Measurements from ENCODE around the gene TMEM81. TPM values are rescaled to one million over a fixed set of nuclear protein-coding genes. Genes with fewer than 3 reads are reported as not detected.

Gene TMEM81, protein sequence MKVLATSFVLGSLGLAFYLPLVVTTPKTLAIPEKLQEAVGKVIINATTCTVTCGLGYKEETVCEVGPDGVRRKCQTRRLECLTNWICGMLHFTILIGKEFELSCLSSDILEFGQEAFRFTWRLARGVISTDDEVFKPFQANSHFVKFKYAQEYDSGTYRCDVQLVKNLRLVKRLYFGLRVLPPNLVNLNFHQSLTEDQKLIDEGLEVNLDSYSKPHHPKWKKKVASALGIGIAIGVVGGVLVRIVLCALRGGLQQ
- 1 to 10 TPM; 3.6 to 4.1 TPM for total RNA-seq
- 1 to 10 TPM; 3.3 to 4.4 (median 4.0) TPM for polyA plus RNA-seq (ENCODE audit: insufficient read length in 6 of 6)
- long read RNA-seq, donor 1, result 0 reads
- long read RNA-seq, donor 2, result 0 reads
- long read RNA-seq, donor 3, partial matches to known transcripts, result 0 of 2 reads
- long read RNA-seq, donor 3, other reads (novel, unspliced or antisense), result 0 of 2 reads
- long read RNA-seq, donor 4, result 0 reads
- long read RNA-seq, donor 5, partial matches to known transcripts, result 0 of 3 reads
- long read RNA-seq, donor 5, other reads (novel, unspliced or antisense), result 0 of 3 reads
- long read RNA-seq, donor 6, partial matches to known transcripts, result 0 of 2 reads
- long read RNA-seq, donor 6, other reads (novel, unspliced or antisense), result 0 of 2 reads
- long read RNA-seq, donor 7, transcript TMEM81-201 (1 exons, 1,332 nt), result major isoform, 5 of 5 reads
- long read RNA-seq, donor 7, partial matches to known transcripts, result 0 of 5 reads
- long read RNA-seq, donor 7, other reads (novel, unspliced or antisense), result 0 of 5 reads
- long read RNA-seq, donor 8, partial matches to known transcripts, result 0 of 2 reads
- long read RNA-seq, donor 8, other reads (novel, unspliced or antisense), result 0 of 2 reads
- long read RNA-seq, donor 9, result 0 reads
- long read RNA-seq, donor 10, result 0 reads
- long read RNA-seq, donor 11, transcript TMEM81-201 (1 exons, 1,332 nt), result major isoform, 6 of 6 reads
- long read RNA-seq, donor 11, partial matches to known transcripts, result 0 of 6 reads
- long read RNA-seq, donor 11, other reads (novel, unspliced or antisense), result 0 of 6 reads
- long read RNA-seq, donor 12, partial matches to known transcripts, result 0 of 1 reads
- long read RNA-seq, donor 12, other reads (novel, unspliced or antisense), result 0 of 1 reads

DNA sequence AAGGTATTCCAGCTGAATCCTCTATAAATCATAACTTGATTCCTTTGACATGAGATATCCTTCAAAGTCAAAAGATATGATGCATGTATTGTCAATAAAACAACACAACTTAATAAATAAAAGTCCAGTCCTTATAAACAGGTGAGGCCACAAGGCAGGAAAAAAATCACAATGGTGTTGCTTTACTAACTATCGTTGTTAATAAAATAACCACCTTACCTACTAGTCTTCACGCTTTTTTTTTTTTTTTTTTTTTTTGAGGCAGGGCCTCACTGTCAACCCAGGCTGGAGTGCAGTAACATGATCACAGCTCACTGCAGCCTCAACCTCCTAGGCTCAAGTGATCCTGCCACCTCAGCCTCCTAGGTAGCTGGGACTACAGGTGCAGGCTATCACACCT, at the start of gene TMEM81:
TMEM81 (minus strand) TSS at position 101 of the 400 bp plus-strand sequence. CDS start 140 bp downstream, outside the sequence.
- Histone ChIP-seq H3K27ac (no peak within 1 kb of the TSS), H3K9me3 (no peaks in the 10 kb centered on the region), H3K27me3 (no peaks in the 10 kb centered on the region), H3K36me3 (peaks cover 0 to 67% of the 10 kb centered on the region in 2 donors), H3K4me3 (no peak within 1 kb of the TSS), H3K4me1 (no peaks in the 10 kb centered on the region)
- no peak for DNase-seq
- TF ChIP-seq, protein P1, sequence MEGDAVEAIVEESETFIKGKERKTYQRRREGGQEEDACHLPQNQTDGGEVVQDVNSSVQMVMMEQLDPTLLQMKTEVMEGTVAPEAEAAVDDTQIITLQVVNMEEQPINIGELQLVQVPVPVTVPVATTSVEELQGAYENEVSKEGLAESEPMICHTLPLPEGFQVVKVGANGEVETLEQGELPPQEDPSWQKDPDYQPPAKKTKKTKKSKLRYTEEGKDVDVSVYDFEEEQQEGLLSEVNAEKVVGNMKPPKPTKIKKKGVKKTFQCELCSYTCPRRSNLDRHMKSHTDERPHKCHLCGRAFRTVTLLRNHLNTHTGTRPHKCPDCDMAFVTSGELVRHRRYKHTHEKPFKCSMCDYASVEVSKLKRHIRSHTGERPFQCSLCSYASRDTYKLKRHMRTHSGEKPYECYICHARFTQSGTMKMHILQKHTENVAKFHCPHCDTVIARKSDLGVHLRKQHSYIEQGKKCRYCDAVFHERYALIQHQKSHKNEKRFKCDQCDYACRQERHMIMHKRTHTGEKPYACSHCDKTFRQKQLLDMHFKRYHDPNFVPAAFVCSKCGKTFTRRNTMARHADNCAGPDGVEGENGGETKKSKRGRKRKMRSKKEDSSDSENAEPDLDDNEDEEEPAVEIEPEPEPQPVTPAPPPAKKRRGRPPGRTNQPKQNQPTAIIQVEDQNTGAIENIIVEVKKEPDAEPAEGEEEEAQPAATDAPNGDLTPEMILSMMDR (IDR thresholded peaks at IDR 0.05), result no peak
- no peak for ATAC-seq
- intact Hi-C loops (cut with DNase I), result no loop called here

DNA sequence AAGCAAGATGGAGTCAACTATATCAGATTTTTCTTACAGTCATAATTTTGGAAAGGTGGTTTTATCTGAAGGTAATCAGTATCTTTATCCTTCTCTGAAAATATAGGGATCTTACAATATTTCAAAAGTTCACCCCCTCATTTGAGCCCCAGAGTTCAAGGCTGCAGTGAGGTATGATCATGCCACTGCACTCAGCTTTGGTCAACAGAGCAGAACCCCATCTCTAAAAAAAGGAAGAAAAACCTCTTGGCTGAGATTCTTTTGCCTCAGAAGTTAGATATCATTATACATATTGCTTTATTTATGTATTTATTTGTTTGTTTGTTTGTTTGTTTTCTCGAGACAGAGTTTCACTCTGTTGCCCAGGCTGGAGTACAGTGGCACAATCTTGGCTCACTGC, 49.0 kb upstream of the TMEM81 start:
- no peaks in the 10 kb centered on the region for H3K9me3 ChIP-seq
- H3K36me3 ChIP-seq, result no peaks in the 10 kb centered on the region
- no peaks in the 10 kb centered on the region for H3K4me1 ChIP-seq
- TF ChIP-seq, protein P1 (IDR thresholded peaks at IDR 0.05), result no peak
- intact Hi-C loops (cut with DNase I), result no loop called here
- no peak overlapping the region for H3K27ac ChIP-seq
- H3K4me3 ChIP-seq, result no peak overlapping the region
- ATAC-seq, result no peak
- H3K27me3 ChIP-seq, result no peaks in the 10 kb centered on the region
- no peak for DNase-seq

DNA sequence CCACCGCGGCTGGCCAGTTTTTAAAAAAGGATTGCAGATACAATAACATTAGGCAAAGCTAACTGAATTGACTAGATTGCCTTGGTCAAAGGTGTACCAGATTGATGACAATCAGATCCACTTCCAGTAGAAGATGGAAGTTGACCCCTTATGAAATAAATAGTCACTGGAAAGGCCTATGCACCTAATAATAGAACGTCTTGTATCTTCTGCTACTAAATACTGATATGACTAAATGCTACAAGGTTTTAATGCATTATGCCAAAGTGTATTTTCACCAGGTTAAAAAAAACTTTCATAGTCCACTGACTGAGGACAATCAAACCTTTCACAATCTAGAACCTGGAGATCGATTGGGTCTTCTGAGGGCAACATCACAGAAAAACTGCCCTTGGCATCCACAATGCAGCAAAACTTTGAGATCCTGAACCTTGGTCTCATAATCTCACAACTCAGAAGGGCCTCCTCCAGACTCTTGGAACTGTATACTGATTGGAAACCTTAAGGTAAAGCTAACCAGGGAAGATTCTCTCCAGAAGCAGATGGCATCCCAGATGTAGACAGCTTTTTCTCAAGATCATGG, 45.3 kb upstream of the TMEM81 start:
- Histone ChIP-seq H3K27me3 (no peaks in the 10 kb centered on the region), H3K4me3 (no peak overlapping the region), H3K9me3 (no peaks in the 10 kb centered on the region), H3K4me1 (no peaks in the 10 kb centered on the region), H3K36me3 (no peaks in the 10 kb centered on the region), H3K27ac (no peak overlapping the region)
- ATAC-seq (no peak), DNase-seq (no peak)
- intact Hi-C loops (cut with DNase I), result no loop called here
- TF ChIP-seq, protein P1 (IDR thresholded peaks at IDR 0.05), result no peak

DNA sequence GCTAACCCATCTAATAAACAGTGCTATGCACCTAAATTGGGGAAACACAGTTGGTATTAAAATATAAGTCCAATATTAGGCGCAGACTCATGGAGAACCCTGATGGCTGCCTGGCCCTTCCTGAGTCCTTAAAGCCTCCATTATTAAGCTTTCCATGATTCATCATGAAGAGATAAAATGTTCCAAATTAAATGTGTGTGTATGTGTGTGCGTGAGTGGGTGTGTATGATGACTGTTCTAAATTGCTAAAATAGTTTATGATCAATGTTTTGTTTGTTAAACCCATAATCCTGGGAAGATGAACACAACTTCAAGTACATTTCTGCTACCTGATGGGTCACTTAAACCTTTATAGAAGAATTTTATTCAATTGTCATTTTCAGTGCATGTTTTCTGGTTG, 43.8 kb upstream of the TMEM81 start:
- H3K4me3 ChIP-seq, result no peak overlapping the region
- TF ChIP-seq, protein P1 (IDR thresholded peaks at IDR 0.05), result no peak
- DNase-seq (no peak), ATAC-seq (no peak)
- H3K36me3 ChIP-seq, result no peaks in the 10 kb centered on the region
- no peak overlapping the region for H3K27ac ChIP-seq
- no peaks in the 10 kb centered on the region for H3K27me3 ChIP-seq
- H3K4me1 ChIP-seq, result peaks cover 0 to under 1% of the 10 kb centered on the region in 2 donors
- no peaks in the 10 kb centered on the region for H3K9me3 ChIP-seq
- intact Hi-C loops (cut with DNase I), result no loop called here
